GM23248 (cell line): ENCODE data around the gene NYNRIN.

ENCODE experiments used
- EZH2 ChIP-seq: fragments of 200-600 bp; sonication (generic); IDR thresholded peaks from 2 replicates; pipeline ENCODE4 v1.6.1; 2018; ENCODE audit warnings: antibody characterized with exemption, mild to moderate bottlenecking; ENCODE audit not compliant: insufficient read depth, poor library complexity, severe bottlenecking
- EZH2phosphoT487 ChIP-seq: fragments of 200-600 bp; sonication (generic); IDR thresholded peaks from 2 replicates; pipeline ENCODE4 v1.6.1; 2018; ENCODE audit warnings: antibody characterized with exemption, moderate library complexity, mild to moderate bottlenecking, low read depth; ENCODE audit not compliant: insufficient read depth

GRCh38 chr14:24356208-24356607 lies 42.6 kb upstream of the NYNRIN start:
- no peak for TF ChIP-seq EZH2
- no peak for TF ChIP-seq EZH2phosphoT487
